D341Med (cell line): ENCODE data around the gene INPP5A.
"Not testable (repeated sequence)": the region's sequence is repeated elsewhere in the genome, so short reads cannot be mapped to it uniquely, and the experiment has no call there.

Experiments used
- DNase-seq: peaks from one replicate; pipeline ENCODE4 v3.0.0; 2012; ENCODE audit warnings: low spot score

The INPP5A gene

GRCh38 chr10:132805599-132805998 is 268.0 kb downstream of the INPP5A start:
- no peak for DNase-seq

- DNase-seq = no peak
Measured at GRCh38 chr10:132806110-132806509, 268.5 kb downstream of the INPP5A start.

- DNase-seq = no peak
Measured at GRCh38 chr10:132806561-132807003, 269.0 kb downstream of the INPP5A start.

GRCh38 chr10:132807621-132808049 is 270.0 kb downstream of the INPP5A start:
- DNase-seq = no peak

- DNase-seq = no peak
Measured at GRCh38 chr10:132808383-132809231, 271.0 kb downstream of the INPP5A start.

- DNase-seq = no peak
Measured at GRCh38 chr10:132809232-132810140, 271.9 kb downstream of the INPP5A start.

GRCh38 chr10:132810141-132810806 is 272.7 kb downstream of the INPP5A start:
- no peak for DNase-seq

- DNase-seq = no peak
Measured at GRCh38 chr10:132810807-132811700, 273.5 kb downstream of the INPP5A start.

GRCh38 chr10:132811891-132812481 is 274.4 kb downstream of the INPP5A start:
- DNase-seq = no peak

GRCh38 chr10:132812520-132812919 is 274.9 kb downstream of the INPP5A start:
- no peak for DNase-seq

GRCh38 chr10:132813001-132813401 is 275.4 kb downstream of the INPP5A start:
- no peak for DNase-seq

- no peak for DNase-seq
Measured at GRCh38 chr10:132813560-132814468, 276.2 kb downstream of the INPP5A start.

GRCh38 chr10:132814469-132814856 is 276.9 kb downstream of the INPP5A start:
- DNase-seq = no peak

- no peak for DNase-seq
Measured at GRCh38 chr10:132815168-132815857, 277.7 kb downstream of the INPP5A start.

- DNase-seq = no peak
Measured at GRCh38 chr10:132816718-132817117, 279.1 kb downstream of the INPP5A start.

GRCh38 chr10:132817701-132818211 is 280.2 kb downstream of the INPP5A start:
- DNase-seq = no peak

- no peak for DNase-seq
Measured at GRCh38 chr10:132820056-132820455, 282.5 kb downstream of the INPP5A start.

- not testable (repeated sequence) for DNase-seq
Measured at GRCh38 chr10:132825783-132826523, 288.4 kb downstream of the INPP5A start.
